WTC11 (cell line): Measurements from ENCODE around the gene GP9.

Source experiments
- CREB1 ChIP-seq: sonication (generic); formaldehyde crosslinking; IDR thresholded peaks from 2 replicates; pipeline ENCODE4 v1.8.0; 2023; ENCODE audit warnings: mild to moderate bottlenecking, missing genetic modification reagents
- RORB ChIP-seq: fragments of 250-450 bp; sonication (Bioruptor Pico); IDR thresholded peaks from 2 replicates; pipeline ENCODE4 v1.9.0; 2021; ENCODE audit warnings: mild to moderate bottlenecking
- TF ChIP-seq, protein P1 (sequence below): sonication (generic); formaldehyde crosslinking; IDR thresholded peaks from 2 replicates; pipeline ENCODE4 v1.8.1; 2023; ENCODE audit warnings: mild to moderate bottlenecking, missing genetic modification reagents, moderate library complexity
- TF ChIP-seq, protein P2 (sequence below): sonication (generic); formaldehyde crosslinking; IDR thresholded peaks from 2 replicates; pipeline ENCODE4 v1.8.1; 2023; ENCODE audit warnings: mild to moderate bottlenecking, missing genetic modification reagents, borderline replicate concordance
- TF ChIP-seq, protein P3 (sequence below): fragments of 200-600 bp; IDR thresholded peaks from 2 replicates; pipeline ENCODE4 v1.8.0; 2022; ENCODE audit warnings: antibody characterized with exemption
- TF ChIP-seq, protein P4 (sequence below): sonication (generic); formaldehyde crosslinking; IDR thresholded peaks from 2 replicates; pipeline ENCODE4 v1.8.1; 2023; ENCODE audit warnings: mild to moderate bottlenecking, moderate library complexity, missing genetic modification reagents

DNA sequence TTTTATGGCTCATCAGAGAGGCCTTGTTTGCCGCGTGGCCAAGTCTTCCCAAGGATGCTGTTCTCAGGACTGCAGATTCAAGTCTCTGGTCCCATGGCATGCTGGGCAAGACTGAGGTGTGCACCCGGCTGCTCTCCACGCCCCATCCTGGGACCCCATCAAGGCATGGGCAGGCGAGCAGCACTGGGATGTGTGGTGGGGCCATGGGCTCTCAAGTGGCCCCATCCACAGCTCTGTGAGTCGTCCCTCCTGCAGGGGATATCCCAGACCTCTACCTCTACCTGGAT, 13.1 kb upstream of the GP9 start:
- TF ChIP-seq, protein P1, sequence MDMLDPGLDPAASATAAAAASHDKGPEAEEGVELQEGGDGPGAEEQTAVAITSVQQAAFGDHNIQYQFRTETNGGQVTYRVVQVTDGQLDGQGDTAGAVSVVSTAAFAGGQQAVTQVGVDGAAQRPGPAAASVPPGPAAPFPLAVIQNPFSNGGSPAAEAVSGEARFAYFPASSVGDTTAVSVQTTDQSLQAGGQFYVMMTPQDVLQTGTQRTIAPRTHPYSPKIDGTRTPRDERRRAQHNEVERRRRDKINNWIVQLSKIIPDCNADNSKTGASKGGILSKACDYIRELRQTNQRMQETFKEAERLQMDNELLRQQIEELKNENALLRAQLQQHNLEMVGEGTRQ, result no peak
- TF ChIP-seq, protein P2, sequence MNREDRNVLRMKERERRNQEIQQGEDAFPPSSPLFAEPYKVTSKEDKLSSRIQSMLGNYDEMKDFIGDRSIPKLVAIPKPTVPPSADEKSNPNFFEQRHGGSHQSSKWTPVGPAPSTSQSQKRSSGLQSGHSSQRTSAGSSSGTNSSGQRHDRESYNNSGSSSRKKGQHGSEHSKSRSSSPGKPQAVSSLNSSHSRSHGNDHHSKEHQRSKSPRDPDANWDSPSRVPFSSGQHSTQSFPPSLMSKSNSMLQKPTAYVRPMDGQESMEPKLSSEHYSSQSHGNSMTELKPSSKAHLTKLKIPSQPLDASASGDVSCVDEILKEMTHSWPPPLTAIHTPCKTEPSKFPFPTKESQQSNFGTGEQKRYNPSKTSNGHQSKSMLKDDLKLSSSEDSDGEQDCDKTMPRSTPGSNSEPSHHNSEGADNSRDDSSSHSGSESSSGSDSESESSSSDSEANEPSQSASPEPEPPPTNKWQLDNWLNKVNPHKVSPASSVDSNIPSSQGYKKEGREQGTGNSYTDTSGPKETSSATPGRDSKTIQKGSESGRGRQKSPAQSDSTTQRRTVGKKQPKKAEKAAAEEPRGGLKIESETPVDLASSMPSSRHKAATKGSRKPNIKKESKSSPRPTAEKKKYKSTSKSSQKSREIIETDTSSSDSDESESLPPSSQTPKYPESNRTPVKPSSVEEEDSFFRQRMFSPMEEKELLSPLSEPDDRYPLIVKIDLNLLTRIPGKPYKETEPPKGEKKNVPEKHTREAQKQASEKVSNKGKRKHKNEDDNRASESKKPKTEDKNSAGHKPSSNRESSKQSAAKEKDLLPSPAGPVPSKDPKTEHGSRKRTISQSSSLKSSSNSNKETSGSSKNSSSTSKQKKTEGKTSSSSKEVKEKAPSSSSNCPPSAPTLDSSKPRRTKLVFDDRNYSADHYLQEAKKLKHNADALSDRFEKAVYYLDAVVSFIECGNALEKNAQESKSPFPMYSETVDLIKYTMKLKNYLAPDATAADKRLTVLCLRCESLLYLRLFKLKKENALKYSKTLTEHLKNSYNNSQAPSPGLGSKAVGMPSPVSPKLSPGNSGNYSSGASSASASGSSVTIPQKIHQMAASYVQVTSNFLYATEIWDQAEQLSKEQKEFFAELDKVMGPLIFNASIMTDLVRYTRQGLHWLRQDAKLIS (CRISPR knock-in tag), result no peak
- TF ChIP-seq CREB1 (CRISPR knock-in tag) (no peak), RORB (no peak)
- TF ChIP-seq, protein P3, sequence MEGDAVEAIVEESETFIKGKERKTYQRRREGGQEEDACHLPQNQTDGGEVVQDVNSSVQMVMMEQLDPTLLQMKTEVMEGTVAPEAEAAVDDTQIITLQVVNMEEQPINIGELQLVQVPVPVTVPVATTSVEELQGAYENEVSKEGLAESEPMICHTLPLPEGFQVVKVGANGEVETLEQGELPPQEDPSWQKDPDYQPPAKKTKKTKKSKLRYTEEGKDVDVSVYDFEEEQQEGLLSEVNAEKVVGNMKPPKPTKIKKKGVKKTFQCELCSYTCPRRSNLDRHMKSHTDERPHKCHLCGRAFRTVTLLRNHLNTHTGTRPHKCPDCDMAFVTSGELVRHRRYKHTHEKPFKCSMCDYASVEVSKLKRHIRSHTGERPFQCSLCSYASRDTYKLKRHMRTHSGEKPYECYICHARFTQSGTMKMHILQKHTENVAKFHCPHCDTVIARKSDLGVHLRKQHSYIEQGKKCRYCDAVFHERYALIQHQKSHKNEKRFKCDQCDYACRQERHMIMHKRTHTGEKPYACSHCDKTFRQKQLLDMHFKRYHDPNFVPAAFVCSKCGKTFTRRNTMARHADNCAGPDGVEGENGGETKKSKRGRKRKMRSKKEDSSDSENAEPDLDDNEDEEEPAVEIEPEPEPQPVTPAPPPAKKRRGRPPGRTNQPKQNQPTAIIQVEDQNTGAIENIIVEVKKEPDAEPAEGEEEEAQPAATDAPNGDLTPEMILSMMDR, result no peak
- TF ChIP-seq, protein P4, sequence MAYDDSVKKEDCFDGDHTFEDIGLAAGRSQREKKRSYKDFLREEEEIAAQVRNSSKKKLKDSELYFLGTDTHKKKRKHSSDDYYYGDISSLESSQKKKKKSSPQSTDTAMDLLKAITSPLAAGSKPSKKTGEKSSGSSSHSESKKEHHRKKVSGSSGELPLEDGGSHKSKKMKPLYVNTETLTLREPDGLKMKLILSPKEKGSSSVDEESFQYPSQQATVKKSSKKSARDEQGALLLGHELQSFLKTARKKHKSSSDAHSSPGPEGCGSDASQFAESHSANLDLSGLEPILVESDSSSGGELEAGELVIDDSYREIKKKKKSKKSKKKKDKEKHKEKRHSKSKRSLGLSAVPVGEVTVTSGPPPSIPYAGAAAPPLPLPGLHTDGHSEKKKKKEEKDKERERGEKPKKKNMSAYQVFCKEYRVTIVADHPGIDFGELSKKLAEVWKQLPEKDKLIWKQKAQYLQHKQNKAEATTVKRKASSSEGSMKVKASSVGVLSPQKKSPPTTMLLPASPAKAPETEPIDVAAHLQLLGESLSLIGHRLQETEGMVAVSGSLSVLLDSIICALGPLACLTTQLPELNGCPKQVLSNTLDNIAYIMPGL (CRISPR knock-in tag), result no peak
